Epithelial cell of proximal tubule (primary cell): ENCODE measurements around the gene SUSD6. TPM values are rescaled to one million over a fixed set of nuclear protein-coding genes. Genes with fewer than 3 reads are reported as not detected.
"Not testable (repeated sequence)": the region's sequence is repeated elsewhere in the genome, so short reads cannot be mapped to it uniquely, and the experiment has no call there.

Source experiments
- DNase-seq: peaks from one replicate; pipeline ENCODE4 v3.0.0-alpha.2; 2011; ENCODE audit warnings: low read depth
- H3K4me3 ChIP-seq: 2 replicates; pipeline ENCODE4 v1.5.1; 2011; ENCODE audit warnings: low read depth, mild to moderate bottlenecking, low read length
- total RNA-seq: library from RNA; depleted of rRNA; stranded (reverse); fragments of >200 nt; gene quantifications from 2 replicates; pipeline ENCODE4 v1.2.3, GENCODE V29; 2015
- TF ChIP-seq, protein P1 (sequence below): conservative IDR thresholded peaks from 2 replicates; pipeline ENCODE4 v1.5.1; 2012; ENCODE audit warnings: low read depth, mild to moderate bottlenecking, low read length

Gene SUSD6
- total RNA-seq, 1 donor from 2014 or later = 6.2 TPM

DNA sequence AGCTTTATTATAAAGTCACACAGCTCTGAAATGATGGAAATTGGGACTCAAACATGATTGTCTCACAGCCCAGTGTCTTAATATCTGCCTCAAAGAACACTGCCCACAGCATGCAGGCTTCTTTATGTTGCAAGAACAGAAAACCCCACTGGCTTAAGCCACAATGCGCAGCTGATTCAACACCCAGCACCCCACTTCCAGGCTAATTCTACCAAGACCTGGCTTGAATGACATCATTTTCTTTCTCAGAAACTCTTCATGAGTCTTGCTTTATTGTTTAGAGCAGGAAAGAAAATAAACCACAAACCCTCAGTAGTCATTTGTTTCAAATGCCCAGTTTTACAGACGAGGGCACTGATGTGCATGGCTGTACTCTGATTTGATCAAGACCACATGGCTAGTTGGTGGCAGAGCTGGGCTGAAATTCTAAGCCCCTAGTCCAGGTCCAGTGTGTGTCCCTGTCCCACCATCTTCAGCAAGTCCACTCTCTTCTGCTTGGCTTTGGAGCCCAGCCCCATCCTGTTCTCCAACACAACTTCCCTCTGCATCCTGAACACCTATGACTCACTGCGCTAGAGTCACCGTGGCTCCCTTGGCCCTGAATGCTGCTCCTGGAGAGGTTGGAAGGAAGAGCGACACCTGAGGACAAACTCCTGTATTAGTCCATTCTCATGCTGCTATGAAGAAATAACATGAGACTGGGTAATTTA lies 105.2 kb downstream of the SUSD6 start:
- peak; percentile 95 for DNase-seq
- H3K4me3 ChIP-seq = no peak overlapping the region
- TF ChIP-seq, protein P1, sequence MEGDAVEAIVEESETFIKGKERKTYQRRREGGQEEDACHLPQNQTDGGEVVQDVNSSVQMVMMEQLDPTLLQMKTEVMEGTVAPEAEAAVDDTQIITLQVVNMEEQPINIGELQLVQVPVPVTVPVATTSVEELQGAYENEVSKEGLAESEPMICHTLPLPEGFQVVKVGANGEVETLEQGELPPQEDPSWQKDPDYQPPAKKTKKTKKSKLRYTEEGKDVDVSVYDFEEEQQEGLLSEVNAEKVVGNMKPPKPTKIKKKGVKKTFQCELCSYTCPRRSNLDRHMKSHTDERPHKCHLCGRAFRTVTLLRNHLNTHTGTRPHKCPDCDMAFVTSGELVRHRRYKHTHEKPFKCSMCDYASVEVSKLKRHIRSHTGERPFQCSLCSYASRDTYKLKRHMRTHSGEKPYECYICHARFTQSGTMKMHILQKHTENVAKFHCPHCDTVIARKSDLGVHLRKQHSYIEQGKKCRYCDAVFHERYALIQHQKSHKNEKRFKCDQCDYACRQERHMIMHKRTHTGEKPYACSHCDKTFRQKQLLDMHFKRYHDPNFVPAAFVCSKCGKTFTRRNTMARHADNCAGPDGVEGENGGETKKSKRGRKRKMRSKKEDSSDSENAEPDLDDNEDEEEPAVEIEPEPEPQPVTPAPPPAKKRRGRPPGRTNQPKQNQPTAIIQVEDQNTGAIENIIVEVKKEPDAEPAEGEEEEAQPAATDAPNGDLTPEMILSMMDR = peak; percentile 4

DNA sequence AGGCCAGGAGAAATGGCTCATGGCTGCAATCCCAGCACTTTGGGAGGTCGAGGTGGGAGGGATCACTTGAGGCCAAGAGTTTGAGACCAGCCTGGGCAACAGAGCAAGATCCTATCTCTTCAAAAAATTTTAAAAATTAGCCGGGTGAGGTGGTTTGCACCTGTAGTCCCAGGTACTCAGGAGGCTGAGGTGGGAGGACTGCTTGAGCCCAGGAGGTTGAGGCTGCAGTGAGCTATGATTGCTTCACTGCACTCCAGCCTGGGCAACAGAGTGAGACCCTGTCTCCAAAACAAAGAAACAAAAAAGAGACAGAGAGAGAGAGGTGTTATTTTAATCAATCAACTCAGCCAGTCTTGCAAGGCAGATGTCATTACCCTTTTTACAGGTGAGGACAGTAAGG lies 107.2 kb downstream of the SUSD6 start:
- not testable (repeated sequence) for DNase-seq, H3K4me3 ChIP-seq

DNA sequence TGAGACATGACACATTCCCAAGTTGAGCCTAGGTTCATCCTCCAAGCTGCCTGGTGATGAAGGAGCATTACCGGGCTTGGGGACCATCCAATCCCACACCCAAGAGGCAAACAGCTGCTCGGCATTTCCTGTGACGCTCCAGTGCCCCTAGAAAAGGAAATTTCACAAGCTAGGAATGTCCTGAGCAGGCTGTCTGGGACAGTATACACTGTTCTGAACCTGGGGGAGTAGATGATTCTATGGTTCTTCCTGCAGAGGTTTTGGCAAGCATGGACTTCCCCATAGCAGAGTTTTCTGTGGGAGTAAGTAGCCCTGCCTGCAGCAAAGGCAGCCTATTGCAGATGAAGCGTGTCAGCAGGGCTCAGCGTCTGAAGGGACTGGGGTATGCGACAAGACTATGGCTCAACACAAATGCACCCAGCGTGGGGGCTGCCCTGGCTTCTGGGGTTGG lies 108.1 kb downstream of the SUSD6 start:
- TF ChIP-seq, protein P1 = no peak
- no peak overlapping the region for H3K4me3 ChIP-seq
- DNase-seq = peak; percentile 91

DNA sequence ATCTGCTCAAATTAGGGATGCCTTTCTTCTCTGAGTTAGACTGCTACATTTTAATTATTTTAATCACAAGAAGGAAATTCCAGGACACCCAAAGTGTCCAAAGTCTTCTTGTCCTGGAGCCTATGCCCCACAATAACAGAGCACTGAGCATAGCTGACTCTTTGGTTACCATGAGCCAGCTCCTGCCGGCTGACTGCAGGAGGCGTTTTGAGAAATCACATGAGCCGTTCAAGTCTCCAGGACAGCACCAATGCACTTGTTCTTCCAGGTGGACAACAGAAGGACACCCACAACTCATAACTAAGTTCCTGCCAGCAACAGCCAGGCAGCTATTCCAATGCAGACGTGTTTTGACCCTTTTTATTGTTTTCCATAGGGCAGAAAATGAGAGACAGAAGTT lies 109.5 kb downstream of the SUSD6 start:
- TF ChIP-seq, protein P1 = peak; percentile 31
- DNase-seq = no peak
- no peak overlapping the region for H3K4me3 ChIP-seq

DNA sequence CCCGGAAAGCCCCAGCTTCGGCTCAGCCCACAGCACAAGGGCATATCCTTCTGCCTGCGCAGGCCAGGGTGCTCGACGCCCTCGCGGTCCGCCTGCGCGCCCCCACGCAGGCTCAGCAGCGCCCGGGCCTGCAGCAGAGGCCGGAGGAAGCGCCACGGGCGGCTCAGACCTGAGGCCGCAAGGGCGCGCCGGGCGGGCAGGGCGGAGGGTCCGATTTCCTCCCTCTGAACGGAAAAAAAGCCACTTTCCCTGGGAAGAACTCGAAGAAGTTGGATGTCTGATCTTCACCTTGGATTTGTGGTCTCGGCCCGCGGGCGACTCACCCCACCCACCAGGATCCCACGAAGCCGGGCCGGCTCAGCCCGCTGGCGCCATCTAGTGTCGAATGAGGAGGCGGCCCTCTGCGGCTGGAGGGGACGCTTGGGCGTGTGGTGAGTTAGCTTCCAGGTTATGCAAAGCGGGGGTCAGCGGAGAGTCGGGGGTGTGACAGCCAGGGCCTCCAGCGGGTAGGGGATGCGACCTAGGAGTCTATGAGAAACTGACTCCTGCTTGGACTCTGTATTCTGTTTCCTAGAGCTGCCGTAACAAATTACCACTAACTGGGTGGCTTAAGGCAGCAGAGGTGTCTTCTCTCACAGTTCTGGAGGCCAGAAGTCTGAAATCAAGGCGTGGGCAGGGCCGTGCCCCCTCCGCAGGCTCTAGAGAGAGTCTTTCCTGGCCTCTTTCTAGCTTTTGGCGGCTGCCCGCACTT lies 115.5 kb downstream of the SUSD6 start:
- H3K4me3 ChIP-seq = peak overlapping the region; percentile 43
- TF ChIP-seq, protein P1 = peak; percentile 95
- DNase-seq = no peak

DNA sequence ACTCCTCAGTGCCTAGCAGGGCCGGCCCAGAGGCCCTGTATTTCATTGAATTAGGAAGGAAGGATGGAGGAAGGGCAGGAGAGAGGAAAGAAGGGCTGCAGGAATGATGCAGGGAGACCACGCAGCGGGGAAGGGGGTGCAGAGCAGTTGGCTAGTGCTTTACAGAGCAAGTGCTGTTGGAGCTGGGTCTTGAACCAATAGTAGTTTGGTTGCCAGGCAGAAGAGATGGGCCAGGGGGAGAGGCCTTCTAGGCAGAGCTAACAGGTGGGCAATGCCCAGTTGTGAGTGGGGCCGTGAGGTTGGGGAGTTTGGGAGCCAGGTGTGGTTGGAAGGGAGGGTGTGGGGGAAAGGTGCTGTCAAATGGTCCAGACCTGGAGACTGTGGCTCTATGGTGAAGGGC lies 116.5 kb downstream of the SUSD6 start:
- TF ChIP-seq, protein P1 = no peak
- H3K4me3 ChIP-seq = no peak overlapping the region
- no peak for DNase-seq

DNA sequence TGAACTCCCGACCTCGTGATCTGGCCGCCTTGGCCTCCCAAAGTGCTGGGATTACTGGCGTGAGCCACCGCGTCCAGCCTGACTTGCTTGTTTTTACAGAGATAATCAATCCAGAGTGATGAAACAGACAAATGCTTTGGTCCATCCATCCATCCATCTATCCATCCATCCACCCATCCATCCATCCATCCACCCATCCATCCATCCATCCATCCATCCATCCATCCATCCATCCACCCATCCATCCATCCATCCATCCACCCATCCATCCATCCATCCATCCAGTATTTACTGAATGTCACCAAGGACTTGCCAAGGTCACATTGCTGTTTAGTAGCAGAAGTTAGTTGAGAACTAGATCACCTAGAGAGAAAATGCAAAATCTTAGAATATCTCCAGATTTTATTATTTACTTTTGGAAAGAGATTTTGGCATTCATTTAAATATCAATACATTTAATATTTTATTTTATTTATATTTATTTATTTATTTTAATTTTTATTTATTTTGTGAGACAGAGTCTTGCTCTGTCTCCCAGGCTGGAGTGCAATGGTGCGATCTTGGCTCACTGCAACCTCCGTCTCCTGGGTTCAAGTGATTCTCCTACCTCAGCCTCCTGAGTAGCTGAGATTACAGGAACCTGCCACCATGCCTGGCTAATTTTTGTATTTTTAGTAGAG lies 120.7 kb downstream of the SUSD6 start:
- not testable (repeated sequence) for H3K4me3 ChIP-seq, DNase-seq

DNA sequence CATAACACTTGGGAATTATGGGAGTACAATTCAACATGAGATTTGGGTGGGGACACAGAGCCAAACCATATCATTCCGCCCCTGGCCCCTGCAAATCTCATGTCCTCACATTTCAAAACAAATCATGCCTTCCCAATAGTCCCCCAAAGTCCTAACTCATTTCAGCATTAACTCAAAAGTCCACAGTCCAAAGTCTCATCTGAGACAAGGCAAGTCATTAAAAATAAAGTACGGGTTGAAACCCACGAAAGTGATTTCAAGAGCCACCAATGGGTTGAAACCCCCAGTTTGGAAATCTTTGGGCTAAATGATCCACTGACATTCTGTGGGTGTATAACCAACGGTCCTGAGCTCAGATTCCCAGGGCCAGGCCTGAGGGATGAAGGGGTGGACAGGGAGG lies 125.0 kb downstream of the SUSD6 start:
- DNase-seq, H3K4me3 ChIP-seq: not testable (repeated sequence)
